GM12878 (cell line): ENCODE results near the gene SPRED2. TPM values are rescaled to one million over a fixed set of nuclear protein-coding genes. Genes with fewer than 3 reads are reported as not detected.

Source experiments
- BHLHE40 ChIP-seq, 2 experiments: fragments of 450-650 bp in 1 of 2; IDR thresholded peaks; 2 replicates each; pipeline ENCODE4 v1.6.1; 2011 to 2017; ENCODE audit warnings: low read depth in 2 of 2, borderline replicate concordance in 1 of 2, improper control_type of control experiment in 1 of 2, low read length in 1 of 2, mild to moderate bottlenecking in 1 of 2
- NBN ChIP-seq: fragments of 450-650 bp; IDR thresholded peaks from 2 replicates; pipeline ENCODE4 v1.6.1; 2016
- POLR2A ChIP-seq: IDR thresholded peaks from 2 replicates; pipeline ENCODE4 v1.6.1; 2011; ENCODE audit warnings: low read depth, mild to moderate bottlenecking, low read length
- SKIL ChIP-seq: fragments of 450-650 bp; IDR thresholded peaks from 2 replicates; pipeline ENCODE4 v1.6.1; 2017; ENCODE audit warnings: mild to moderate bottlenecking, low read depth, inconsistent platforms; ENCODE audit not compliant: poor library complexity, severe bottlenecking
- ZBTB40 ChIP-seq: fragments of 450-650 bp; IDR thresholded peaks from 2 replicates; pipeline ENCODE4 v1.6.1; 2016; ENCODE audit warnings: mild to moderate bottlenecking, moderate library complexity, borderline replicate concordance
- ZNF592 ChIP-seq: fragments of 450-650 bp; IDR thresholded peaks from 2 replicates; pipeline ENCODE4 v1.6.1; 2017; ENCODE audit warnings: mild to moderate bottlenecking, moderate library complexity
- polyA plus RNA-seq, 11 experiments: library from polyadenylated mRNA; depleted of rRNA in 4 of 11; unstranded in 6 of 11; stranded (reverse) in 5 of 11; fragments of >200 nt; fragmentation: Nextera tagmentation in 4 of 11; fragmentation: Illumina TruSeq in 1 of 11; extraction: Ambion mirVana in 4 of 11; extraction: Trizol in 1 of 11; gene quantifications; 1 replicate in 1 of 11; 2 replicates in 10 of 11; pipeline versions ENCODE4 v1.2.1 to v1.2.3, GENCODE V29; 2011 to 2016; ENCODE audit warnings: inconsistent platforms in 2 of 11, missing spikeins in 2 of 11, low read depth in 1 of 11
- total RNA-seq, 4 experiments: library from RNA; depleted of rRNA in 3 of 4; stranded (reverse); fragments of >200 nt in 3 of 4; fragmentation: Illumina TruSeq in 1 of 4; extraction: Trizol in 1 of 4; gene quantifications; 2 replicates each; pipeline versions ENCODE4 v1.2.1 to v1.2.3, GENCODE V29; 2013 to 2021

The SPRED2 gene
- total and polyA plus RNA-seq, 10 of the 15 experiments (the other 5 are each of a cell fraction or from before 2014, with no cell fraction given): 3.0 to 23.9 (median 9.7) TPM

- TF ChIP-seq ZNF592 (no peak), SKIL (no peak), ZBTB40 (no peak), BHLHE40 (IDR thresholded peaks at IDR 0.05; ENCODE audit: borderline replicate concordance in 1 of 2, low read depth in 2 of 2, low read length in 1 of 2) (no peak), NBN (no peak), POLR2A (no peak)
- TF ChIP-seq, all 136 proteins: peak for 0
These were observed 8.0 kb downstream of the SPRED2 start (continued) for GRCh38 chr2:65424391-65424790.
